Measurements from ENCODE around the gene USP49.

USP49 gene

GRCh38 chr6:41791305-41791704 lies 103.9 kb downstream of the USP49 start:
- peaks cover 11 to 64% of the 10 kb centered on the region in 2 experiments for H3K36me3 ChIP-seq (ENCODE audit: control insufficient read depth in 2 of 2, insufficient read depth in 1 of 2, low read length in 2 of 2)
- H3K4me3 ChIP-seq (ENCODE audit: low read depth, low read length) = no peak overlapping the region
- H3K4me1 ChIP-seq (ENCODE audit: control insufficient read depth, insufficient read depth, low read length) = no peaks in the 10 kb centered on the region; the same call in 1 of the 2 replicates
- TF ChIP-seq ZBTB26 (tag by site-specific recombination; optimal IDR thresholded peaks at IDR 0.05) (no peak), ZSCAN30 (tag by site-specific recombination; IDR thresholded peaks at IDR 0.05) (no peak), ZNF184 (tag by site-specific recombination; IDR thresholded peaks at IDR 0.05) (no peak), ZNF23 (tag by site-specific recombination; IDR thresholded peaks at IDR 0.05; ENCODE audit: borderline replicate concordance) (no peak), ZNF223 (tag by site-specific recombination; IDR thresholded peaks at IDR 0.05) (no peak), ZNF624 (tag by site-specific recombination; IDR thresholded peaks at IDR 0.05) (no peak), ZNF404 (tag by site-specific recombination; IDR thresholded peaks at IDR 0.05) (no peak)
- CTCF ChIA-PET = interaction anchor here (0.6 to 1.8 kb wide), 4 partner anchors 10 to 253 kb away, joined by 3 to 6 read pairs (median 4); partner anchors contain the start of genes BYSL and MED20
- H3K27ac ChIP-seq (ENCODE audit: extremely low read depth, low read depth, low read length) = no peak overlapping the region
- H3K9me3 ChIP-seq (ENCODE audit: control insufficient read depth, insufficient read depth, low read depth, low read length) = no peaks in the 10 kb centered on the region
- POLR2A ChIA-PET = interaction anchor here (1.4 kb wide), 1 partner anchor 10 kb away, joined by 4 read pairs; no protein-coding TSS in a partner anchor

- Histone ChIP-seq H3K4me1 (ENCODE audit: control insufficient read depth, insufficient read depth, low read length) (no peaks in the 10 kb centered on the region; the same call in 1 of the 2 replicates), H3K36me3 (ENCODE audit: control insufficient read depth in 2 of 2, insufficient read depth in 1 of 2, low read length in 2 of 2) (peaks cover 11 to 60% of the 10 kb centered on the region in 2 experiments), H3K4me3 (ENCODE audit: low read depth, low read length) (no peak overlapping the region), H3K9me3 (ENCODE audit: control insufficient read depth, insufficient read depth, low read depth, low read length) (no peaks in the 10 kb centered on the region), H3K27ac (ENCODE audit: extremely low read depth, low read depth, low read length) (no peak overlapping the region)
- POLR2A ChIA-PET = interaction anchor here (0.6 kb wide), 1 partner anchor 80 kb away, joined by 4 read pairs; no protein-coding TSS in a partner anchor
- TF ChIP-seq ZBTB17 (tag by site-specific recombination; IDR thresholded peaks at IDR 0.05) = no peak
- 0 out of 2 replicates have a peak, but pooled peaks have one; percentile 17 for TF ChIP-seq ZNF777 (tag by site-specific recombination; IDR thresholded peaks at IDR 0.05; ENCODE audit: borderline replicate concordance)
- TF ChIP-seq KLF16 (tag by site-specific recombination; IDR thresholded peaks at IDR 0.05) = no peak
- CTCF ChIA-PET = interaction anchor here (0.5 to 10.9 kb wide), 4 partner anchors 10 to 254 kb away, joined by 3 to 192 read pairs (median 4); no protein-coding TSS in a partner anchor
Measured at GRCh38 chr6:41790045-41790444, 105.1 kb downstream of the USP49 start.

DNA sequence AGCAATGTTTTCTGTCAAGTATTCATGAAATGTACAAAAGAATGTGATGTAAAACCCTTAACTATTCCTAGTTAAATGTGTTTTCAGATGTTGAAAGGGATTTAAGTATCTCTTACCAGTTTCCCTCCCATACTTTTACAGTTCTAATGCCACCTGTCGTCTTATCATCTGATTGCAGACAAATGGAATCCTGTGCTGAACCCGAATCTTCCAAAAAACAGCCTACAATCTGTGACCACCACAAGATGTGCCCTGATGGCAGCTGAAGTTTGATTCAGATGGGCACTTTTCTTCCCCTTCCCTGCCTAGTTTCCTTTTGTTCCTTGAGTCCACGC lies 105.8 kb downstream of the USP49 start:
- POLR2A ChIA-PET = no interaction called here
- CTCF ChIA-PET = interaction anchor here (1.1 to 10.9 kb wide), 2 partner anchors 147 to 255 kb away, joined by 3 to 192 read pairs; no protein-coding TSS in a partner anchor
- no peak for TF ChIP-seq ZNF521 (tag by site-specific recombination; IDR thresholded peaks at IDR 0.05)
- TF ChIP-seq, protein P1, sequence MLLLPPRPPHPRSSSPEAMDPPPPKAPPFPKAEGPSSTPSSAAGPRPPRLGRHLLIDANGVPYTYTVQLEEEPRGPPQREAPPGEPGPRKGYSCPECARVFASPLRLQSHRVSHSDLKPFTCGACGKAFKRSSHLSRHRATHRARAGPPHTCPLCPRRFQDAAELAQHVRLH (tag by site-specific recombination; IDR thresholded peaks at IDR 0.05) = no peak
- TF ChIP-seq PRDM4 (tag by site-specific recombination; IDR thresholded peaks at IDR 0.05) = no peak
- TF ChIP-seq ZNF549 (tag by site-specific recombination; IDR thresholded peaks at IDR 0.05) = no peak
- TF ChIP-seq ZNF280D (tag by site-specific recombination; IDR thresholded peaks at IDR 0.05) = no peak
- TF ChIP-seq, protein P2, sequence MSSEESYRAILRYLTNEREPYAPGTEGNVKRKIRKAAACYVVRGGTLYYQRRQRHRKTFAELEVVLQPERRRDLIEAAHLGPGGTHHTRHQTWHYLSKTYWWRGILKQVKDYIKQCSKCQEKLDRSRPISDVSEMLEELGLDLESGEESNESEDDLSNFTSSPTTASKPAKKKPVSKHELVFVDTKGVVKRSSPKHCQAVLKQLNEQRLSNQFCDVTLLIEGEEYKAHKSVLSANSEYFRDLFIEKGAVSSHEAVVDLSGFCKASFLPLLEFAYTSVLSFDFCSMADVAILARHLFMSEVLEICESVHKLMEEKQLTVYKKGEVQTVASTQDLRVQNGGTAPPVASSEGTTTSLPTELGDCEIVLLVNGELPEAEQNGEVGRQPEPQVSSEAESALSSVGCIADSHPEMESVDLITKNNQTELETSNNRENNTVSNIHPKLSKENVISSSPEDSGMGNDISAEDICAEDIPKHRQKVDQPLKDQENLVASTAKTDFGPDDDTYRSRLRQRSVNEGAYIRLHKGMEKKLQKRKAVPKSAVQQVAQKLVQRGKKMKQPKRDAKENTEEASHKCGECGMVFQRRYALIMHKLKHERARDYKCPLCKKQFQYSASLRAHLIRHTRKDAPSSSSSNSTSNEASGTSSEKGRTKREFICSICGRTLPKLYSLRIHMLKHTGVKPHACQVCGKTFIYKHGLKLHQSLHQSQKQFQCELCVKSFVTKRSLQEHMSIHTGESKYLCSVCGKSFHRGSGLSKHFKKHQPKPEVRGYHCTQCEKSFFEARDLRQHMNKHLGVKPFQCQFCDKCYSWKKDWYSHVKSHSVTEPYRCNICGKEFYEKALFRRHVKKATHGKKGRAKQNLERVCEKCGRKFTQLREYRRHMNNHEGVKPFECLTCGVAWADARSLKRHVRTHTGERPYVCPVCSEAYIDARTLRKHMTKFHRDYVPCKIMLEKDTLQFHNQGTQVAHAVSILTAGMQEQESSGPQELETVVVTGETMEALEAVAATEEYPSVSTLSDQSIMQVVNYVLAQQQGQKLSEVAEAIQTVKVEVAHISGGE (tag by site-specific recombination; conservative IDR thresholded peaks at IDR 0.05; ENCODE audit: low read depth) = no peak
- TF ChIP-seq, protein P3, sequence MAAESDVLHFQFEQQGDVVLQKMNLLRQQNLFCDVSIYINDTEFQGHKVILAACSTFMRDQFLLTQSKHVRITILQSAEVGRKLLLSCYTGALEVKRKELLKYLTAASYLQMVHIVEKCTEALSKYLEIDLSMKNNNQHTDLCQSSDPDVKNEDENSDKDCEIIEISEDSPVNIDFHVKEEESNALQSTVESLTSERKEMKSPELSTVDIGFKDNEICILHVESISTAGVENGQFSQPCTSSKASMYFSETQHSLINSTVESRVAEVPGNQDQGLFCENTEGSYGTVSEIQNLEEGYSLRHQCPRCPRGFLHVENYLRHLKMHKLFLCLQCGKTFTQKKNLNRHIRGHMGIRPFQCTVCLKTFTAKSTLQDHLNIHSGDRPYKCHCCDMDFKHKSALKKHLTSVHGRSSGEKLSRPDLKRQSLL (tag by site-specific recombination; IDR thresholded peaks at IDR 0.05) = no peak
- TF ChIP-seq GLIS1 (tag by site-specific recombination; IDR thresholded peaks at IDR 0.05) = no peak
- TF ChIP-seq ZNF776 (tag by site-specific recombination; IDR thresholded peaks at IDR 0.05; ENCODE audit: borderline replicate concordance) = no peak

More for the DNA sequence above, 105.8 kb downstream of the USP49 start:
- no peak overlapping the region for H3K27ac ChIP-seq (ENCODE audit: extremely low read depth, low read depth, low read length)
- no peaks in the 10 kb centered on the region for H3K9me3 ChIP-seq (ENCODE audit: control insufficient read depth, insufficient read depth, low read depth, low read length)
- H3K36me3 ChIP-seq (ENCODE audit: control insufficient read depth in 2 of 2, insufficient read depth in 1 of 2, low read length in 2 of 2) = peaks cover 11 to 55% of the 10 kb centered on the region in 2 experiments
- no peaks in the 10 kb centered on the region; the same call in 1 of the 2 replicates for H3K4me1 ChIP-seq (ENCODE audit: control insufficient read depth, insufficient read depth, low read length)
- no peak overlapping the region for H3K4me3 ChIP-seq (ENCODE audit: low read depth, low read length)

Measured in HEK293 (cell line).